Neuronal stem cell (in vitro differentiated cells): ENCODE results near the gene FMN1.

Source experiments
- DNase-seq: peaks from one replicate; pipeline ENCODE4 v3.0.0-alpha.2; 2013; ENCODE audit warnings: low spot score
- H2AFZ ChIP-seq: one replicate; pipeline ENCODE4 v1.6.1; 2013; ENCODE audit warnings: mild to moderate bottlenecking, low read length, inconsistent platforms
- H2AK5ac ChIP-seq: 2 replicates; pipeline ENCODE4 v1.6.1; 2013; ENCODE audit warnings: low read depth, mild to moderate bottlenecking, inconsistent platforms, low read length, moderate library complexity, mixed read lengths
- H2BK120ac ChIP-seq: 2 replicates; pipeline ENCODE4 v1.6.1; 2013; ENCODE audit warnings: low read depth, mild to moderate bottlenecking, inconsistent platforms, low read length, moderate library complexity, mixed read lengths
- H2BK12ac ChIP-seq: one replicate; pipeline ENCODE4 v1.6.1; 2013; ENCODE audit warnings: low read length, inconsistent platforms
- H2BK15ac ChIP-seq: 2 replicates; pipeline ENCODE4 v1.6.1; 2013; ENCODE audit warnings: mild to moderate bottlenecking, low read length, inconsistent platforms, mixed read lengths
- H2BK5ac ChIP-seq: one replicate; pipeline ENCODE4 v1.6.1; 2013; ENCODE audit warnings: inconsistent platforms, mild to moderate bottlenecking, low read length, moderate library complexity
- H3K14ac ChIP-seq: one replicate; pipeline ENCODE4 v1.6.1; 2013; ENCODE audit warnings: low read length, inconsistent platforms
- H3K18ac ChIP-seq: 2 replicates; pipeline ENCODE4 v1.6.1; 2013; ENCODE audit warnings: low read length, inconsistent platforms
- H3K23ac ChIP-seq: 2 replicates; pipeline ENCODE4 v1.6.1; 2013; ENCODE audit warnings: low read depth, mild to moderate bottlenecking, mixed read lengths, low read length, inconsistent platforms; ENCODE audit not compliant: poor library complexity
- H3K27ac ChIP-seq: replicated peaks from 3 replicates; pipeline ENCODE4 v1.5.1; 2013; ENCODE audit warnings: low read length, inconsistent platforms
- H3K27me3 ChIP-seq, 3 experiments: 2 replicates each; pipeline ENCODE4 v1.6.1; 2013; ENCODE audit warnings: low read length in 3 of 3, mild to moderate bottlenecking in 2 of 3, inconsistent platforms in 1 of 3, low read depth in 1 of 3, mixed read lengths in 1 of 3, moderate library complexity in 1 of 3; ENCODE audit not compliant: control insufficient read depth in 3 of 3, insufficient read depth in 3 of 3
- H3K36me3 ChIP-seq, 2 donors: replicated peaks in 1 of 2; 2 replicates each; pipeline ENCODE4 v1.6.1; 2013; ENCODE audit warnings: low read length in 2 of 2; ENCODE audit not compliant: control insufficient read depth in 2 of 2, insufficient read depth in 2 of 2
- H3K4ac ChIP-seq: 2 replicates; pipeline ENCODE4 v1.6.1; 2013; ENCODE audit warnings: inconsistent platforms, mild to moderate bottlenecking, low read length, moderate library complexity
- H3K4me1 ChIP-seq, 2 donors: 1 replicate in 1 of 2; 2 replicates in 1 of 2; pipeline ENCODE4 v1.6.1; 2013; ENCODE audit warnings: low read length in 2 of 2, low read depth in 1 of 2; ENCODE audit not compliant: control insufficient read depth in 2 of 2, insufficient read depth in 1 of 2
- H3K4me2 ChIP-seq: one replicate; pipeline ENCODE4 v1.6.1; 2013; ENCODE audit warnings: mild to moderate bottlenecking, low read length, inconsistent platforms; ENCODE audit not compliant: insufficient read depth, poor library complexity, severe bottlenecking
- H3K4me3 ChIP-seq, 2 donors: 2 replicates each; pipeline ENCODE4 v1.5.1; 2013; ENCODE audit warnings: low read length in 2 of 2, mild to moderate bottlenecking in 2 of 2, inconsistent platforms in 1 of 2, moderate library complexity in 1 of 2
- H3K79me1 ChIP-seq: one replicate; pipeline ENCODE4 v1.6.1; 2013; ENCODE audit warnings: low read depth, mild to moderate bottlenecking, inconsistent platforms, low read length, moderate library complexity
- H3K9ac ChIP-seq: one replicate; pipeline ENCODE4 v1.6.1; 2013; ENCODE audit warnings: mild to moderate bottlenecking, low read depth, low read length, inconsistent platforms; ENCODE audit not compliant: poor library complexity
- H3K9me3 ChIP-seq, 2 donors: replicated peaks in 1 of 2; 2 replicates each; pipeline versions ENCODE3 to v1.6.1; 2013; ENCODE audit warnings: low read length in 2 of 2, mild to moderate bottlenecking in 2 of 2, inconsistent platforms in 1 of 2, low read depth in 1 of 2, mixed read lengths in 1 of 2, moderate library complexity in 1 of 2; ENCODE audit not compliant: control insufficient read depth in 2 of 2, insufficient read depth in 1 of 2
- H4K8ac ChIP-seq: one replicate; pipeline ENCODE4 v1.6.1; 2013; ENCODE audit warnings: low read depth, mild to moderate bottlenecking, inconsistent platforms, low read length, moderate library complexity
- H4K91ac ChIP-seq: one replicate; pipeline ENCODE4 v1.6.1; 2013; ENCODE audit warnings: low read length, low read depth, mild to moderate bottlenecking, inconsistent platforms; ENCODE audit not compliant: poor library complexity
- WGBS, 2 donors: extraction: QIAGEN DNeasy Blood & Tissue Kit; methylation state at CpG; one replicate each; pipeline ENCODE4 v1.1.7; 2013; ENCODE audit warnings: missing lambda C conversion rate in 2 of 2, mixed read lengths in 1 of 2; ENCODE audit not compliant: insufficient read length in 2 of 2, insufficient replicate concordance in 1 of 2; ENCODE audit errors: extremely low coverage in 2 of 2; 5-methylcytosine and 5-hydroxymethylcytosine counted together

FMN1 gene

DNA sequence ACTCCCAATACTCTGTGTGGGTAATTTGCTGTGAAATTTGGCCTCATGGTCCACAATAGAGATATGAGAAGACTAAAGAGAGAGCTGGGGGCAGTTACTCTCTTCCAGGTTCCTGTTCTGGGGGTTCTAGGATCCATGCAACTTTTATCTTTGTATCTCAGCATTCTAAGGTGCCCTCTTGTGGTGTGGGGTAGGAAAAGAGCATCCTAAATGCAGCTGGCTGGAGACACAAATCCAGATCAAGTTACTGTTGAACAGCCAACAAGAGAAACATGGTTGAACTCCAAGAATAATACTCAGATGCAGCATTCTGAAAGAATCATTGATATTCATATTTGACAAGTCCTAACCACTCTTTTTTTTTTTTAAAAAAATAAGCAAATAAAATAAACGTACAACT lies 238.5 kb downstream of the FMN1 start:
- Histone ChIP-seq H3K9me3 (no peaks in the 10 kb centered on the region), H3K36me3 (no peaks in the 10 kb centered on the region), H3K4me1 (peaks cover 8 to 12% of the 10 kb centered on the region in 2 donors), H3K9ac (no peak overlapping the region), H3K18ac (no peak overlapping the region), H3K4ac (no peak overlapping the region), H3K79me1 (no peaks in the 10 kb centered on the region), H2AFZ (no peak overlapping the region), H3K4me2 (no peak overlapping the region), H4K91ac (no peak overlapping the region), H3K14ac (no peak overlapping the region), H3K27ac (no peak overlapping the region), H3K23ac (no peak overlapping the region), H2BK5ac (no peak overlapping the region), H2BK15ac (no peak overlapping the region), H2BK120ac (no peak overlapping the region), H3K4me3 (no peak overlapping the region), H4K8ac (no peak overlapping the region), H2BK12ac (no peak overlapping the region), H3K27me3 (no peaks in the 10 kb centered on the region), H2AK5ac (no peak overlapping the region)
- DNase-seq, result peak; percentile 12
- WGBS, 2 donors, result no CpG with 5 or more reads among the region's 1 CpG

DNA sequence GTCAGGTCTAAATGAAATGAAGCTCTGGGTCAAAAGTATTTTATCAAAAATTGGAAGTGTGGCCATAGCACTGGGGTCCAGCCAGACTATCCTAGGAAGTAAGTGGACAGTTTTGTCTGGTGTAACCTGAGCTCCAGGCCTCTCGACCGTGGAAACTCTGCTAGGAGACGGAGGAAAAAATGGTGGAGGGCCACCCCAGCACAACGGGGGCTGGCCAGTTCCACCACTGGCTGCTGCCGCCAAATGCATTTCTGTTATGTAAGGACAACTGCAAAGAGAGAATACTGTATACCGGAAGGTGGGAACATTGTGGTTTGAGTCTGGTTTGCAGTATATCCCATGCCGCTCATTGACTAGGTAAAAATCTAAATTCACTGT lies 241.0 kb downstream of the FMN1 start:
- no peak for DNase-seq
- no peak overlapping the region for H2AK5ac ChIP-seq
- peaks cover 8 to 12% of the 10 kb centered on the region in 2 donors for H3K4me1 ChIP-seq
- no peaks in the 10 kb centered on the region for H3K36me3 ChIP-seq
- no peak overlapping the region for H2BK5ac ChIP-seq
- no peaks in the 10 kb centered on the region for H3K9me3 ChIP-seq
- no peak overlapping the region for H2BK120ac ChIP-seq
- no peak overlapping the region for H3K4me2 ChIP-seq
- no peak overlapping the region for H3K23ac ChIP-seq
- H3K9ac ChIP-seq, result no peak overlapping the region
- no peaks in the 10 kb centered on the region for H3K27me3 ChIP-seq
- H2BK12ac ChIP-seq, result no peak overlapping the region
- peak overlapping the region; percentile 87 for H2AFZ ChIP-seq
- H2BK15ac ChIP-seq, result no peak overlapping the region
- H3K79me1 ChIP-seq, result no peaks in the 10 kb centered on the region
- peak overlapping the region; percentile 58 for H3K18ac ChIP-seq
- H3K27ac ChIP-seq, result no peak overlapping the region
- H3K14ac ChIP-seq, result no peak overlapping the region
- no peak overlapping the region for H3K4ac ChIP-seq
- WGBS, 2 donors, result no CpG with 5 or more reads among the region's 7 CpGs
- no peak overlapping the region for H4K8ac ChIP-seq
- H4K91ac ChIP-seq, result no peak overlapping the region
- no peak overlapping the region for H3K4me3 ChIP-seq

DNA sequence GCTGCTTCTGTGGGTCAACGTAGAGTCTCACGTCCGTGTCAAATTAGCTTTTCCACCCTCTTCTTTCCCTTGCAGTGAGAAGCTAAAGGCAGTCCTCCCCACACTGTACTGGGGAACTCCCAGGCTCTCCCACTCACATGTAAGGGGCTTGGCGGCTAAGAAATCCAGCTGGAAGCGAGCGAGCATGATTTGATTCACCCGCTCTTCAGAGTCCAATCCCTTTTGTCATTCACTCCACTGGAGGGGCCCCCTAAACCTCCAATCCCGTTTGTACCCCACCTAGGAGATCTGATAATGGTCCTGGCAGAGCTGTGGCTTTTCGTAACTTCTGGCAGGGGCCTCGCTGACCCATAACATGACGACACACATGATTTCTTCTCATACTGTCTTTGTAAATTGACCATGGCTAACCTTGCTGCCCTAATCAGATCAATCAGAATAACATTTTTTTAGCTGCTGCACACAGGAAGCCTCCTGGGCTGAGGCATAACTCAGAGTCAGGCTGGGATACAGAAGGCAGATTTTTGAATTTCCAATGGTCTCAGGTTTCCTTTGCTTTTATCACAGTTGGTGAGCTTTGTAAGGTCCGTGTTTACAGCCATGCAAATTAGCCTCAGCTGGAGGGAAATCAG lies 241.5 kb downstream of the FMN1 start:
- Histone ChIP-seq H3K4me3 (no peak overlapping the region), H3K23ac (no peak overlapping the region), H2BK120ac (no peak overlapping the region), H2AFZ (peak overlapping the region; percentile 87), H3K14ac (no peak overlapping the region), H4K8ac (no peak overlapping the region), H2BK15ac (no peak overlapping the region), H3K9me3 (no peaks in the 10 kb centered on the region), H3K4ac (no peak overlapping the region), H3K9ac (no peak overlapping the region), H3K27ac (no peak overlapping the region), H3K36me3 (no peaks in the 10 kb centered on the region), H3K79me1 (no peaks in the 10 kb centered on the region), H2AK5ac (no peak overlapping the region), H3K4me1 (peaks cover 8 to 12% of the 10 kb centered on the region in 2 donors), H2BK5ac (no peak overlapping the region), H4K91ac (no peak overlapping the region), H3K4me2 (no peak overlapping the region), H2BK12ac (no peak overlapping the region), H3K27me3 (no peaks in the 10 kb centered on the region), H3K18ac (no peak overlapping the region)
- no peak for DNase-seq
- WGBS, 2 donors, result no CpG with 5 or more reads among the region's 12 CpGs

DNA sequence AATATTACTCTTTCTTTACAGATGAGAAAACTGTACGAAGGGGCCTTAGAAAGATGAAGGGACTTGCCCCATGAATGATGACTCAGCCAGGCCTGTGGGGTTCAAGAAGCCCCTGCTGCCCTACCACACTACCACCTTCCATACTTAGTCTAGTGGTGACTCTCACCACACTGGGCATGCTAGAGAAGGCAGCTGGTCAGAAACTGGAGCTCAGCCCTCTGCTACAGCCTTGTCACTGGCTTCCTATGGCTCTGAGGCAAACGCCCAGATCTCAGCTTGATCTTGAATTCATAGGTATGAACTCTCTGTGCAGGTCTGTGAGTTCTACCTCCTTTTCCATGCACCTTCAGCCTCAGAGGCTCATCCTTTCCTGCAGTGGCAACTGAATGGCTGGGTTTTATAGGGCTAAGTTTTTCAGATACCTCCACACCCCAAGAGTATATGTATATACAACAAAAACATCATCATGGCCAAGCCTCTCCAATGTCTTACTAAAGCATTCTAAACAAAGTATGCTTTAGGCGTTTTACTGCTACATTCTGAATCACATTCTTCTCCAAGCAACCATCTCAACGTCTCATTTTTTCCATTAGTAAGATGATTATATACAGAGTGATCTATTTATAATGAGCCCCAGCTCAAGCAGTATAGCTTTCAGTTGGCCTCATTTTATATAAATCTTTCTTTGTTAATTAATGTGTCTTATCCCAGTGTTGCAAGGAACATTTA lies 242.6 kb downstream of the FMN1 start:
- Histone ChIP-seq H4K91ac (no peak overlapping the region), H3K14ac (no peak overlapping the region), H3K23ac (no peak overlapping the region), H2BK12ac (no peak overlapping the region), H3K4me3 (no peak overlapping the region), H3K4me1 (peaks cover 8 to 12% of the 10 kb centered on the region in 2 donors), H2AK5ac (no peak overlapping the region), H3K4me2 (no peak overlapping the region), H2BK15ac (no peak overlapping the region), H4K8ac (no peak overlapping the region), H3K9ac (no peak overlapping the region), H3K4ac (no peak overlapping the region), H2BK5ac (no peak overlapping the region), H3K18ac (no peak overlapping the region), H3K36me3 (no peaks in the 10 kb centered on the region), H2AFZ (no peak overlapping the region), H2BK120ac (no peak overlapping the region), H3K79me1 (no peaks in the 10 kb centered on the region), H3K9me3 (no peaks in the 10 kb centered on the region), H3K27ac (no peak overlapping the region), H3K27me3 (no peaks in the 10 kb centered on the region)
- WGBS, 2 donors, result no CpG with 5 or more reads among the region's 4 CpGs
- no peak for DNase-seq
